ENCODE measurements around the gene MT2A. TPM values are rescaled to one million over a fixed set of nuclear protein-coding genes. Genes with fewer than 3 reads are reported as not detected.

MT2A gene
- total and polyA plus RNA-seq, 2 of the 4 experiments (the other 2 are of a cell fraction) = 25.5 to 621 TPM

GRCh38 chr16:56594292-56594619 lies 14.1 kb upstream of the MT2A start:
- Histone ChIP-seq H3K27me3 (ENCODE audit: control insufficient read depth, insufficient read depth, low read length) (peaks cover 24% of the 10 kb centered on the region), H3K9me3 (ENCODE audit: control insufficient read depth, insufficient read depth, low read length) (0 out of 2 replicates have a peak, but pooled peaks cover 3% of the 10 kb centered on the region), H2BK120ac (ENCODE audit: low read depth, low read length) (no peak overlapping the region), H4K8ac (ENCODE audit: low read depth in 2 of 2, low read length in 2 of 2) (no peak overlapping the region), H2BK20ac (ENCODE audit: low read depth, low read length) (no peak overlapping the region), H3K4me2 (ENCODE audit: low read depth, low read length) (no peak overlapping the region), H3K36me3 (ENCODE audit: control insufficient read depth, insufficient read depth, low read length) (no peaks in the 10 kb centered on the region), H3K9me1 (ENCODE audit: insufficient read depth, low read length) (no peaks in the 10 kb centered on the region), H3K4ac (ENCODE audit: low read depth, low read length) (no peak overlapping the region), H2AK5ac (ENCODE audit: low read depth, low read length) (no peak overlapping the region), H3K4me1 (ENCODE audit: control insufficient read depth, insufficient read depth, low read length) (peaks cover 2% of the 10 kb centered on the region; the same call in 1 of the 2 replicates), H3K79me1 (ENCODE audit: low read depth in 1 of 2, low read length in 2 of 2) (no peaks in the 10 kb centered on the region), H4K20me1 (ENCODE audit: insufficient read depth, low read length) (no peaks in the 10 kb centered on the region), H3K4me3 (ENCODE audit: insufficient read depth, low read depth, low read length) (no peak overlapping the region), H4K5ac (ENCODE audit: low read depth, low read length) (no peak overlapping the region), H3K56ac (ENCODE audit: extremely low read depth, insufficient read depth, low read length) (no peak overlapping the region), H2AFZ (replicated peaks; ENCODE audit: low read length, poor library complexity) (no peak overlapping the region), H2BK15ac (ENCODE audit: low read depth, low read length) (no peak overlapping the region), H2AK9ac (replicated peaks; ENCODE audit: low read depth, low read length, poor library complexity) (no peak overlapping the region), H3K14ac (replicated peaks; ENCODE audit: low read depth, low read length) (no peak overlapping the region), H3K18ac (ENCODE audit: low read depth, low read length) (no peak overlapping the region), H3K9ac (ENCODE audit: low read depth, low read length) (no peak overlapping the region), H4K91ac (ENCODE audit: insufficient read depth, low read depth, low read length) (no peak overlapping the region), H2BK5ac (ENCODE audit: low read depth, low read length, poor library complexity, severe bottlenecking) (no peak overlapping the region), H3K27ac (ENCODE audit: insufficient read depth, low read length) (no peak overlapping the region), H3K23ac (ENCODE audit: low read depth, low read length) (no peak overlapping the region)
- intact Hi-C loops (cut with micrococcal nuclease) = no loop called here
- BruUV-seq (replicated peaks) = no TSS peak
- ChIA-PET POLR2A (ENCODE audit: unreplicated experiment) (no interaction called here), CTCF (interaction anchor here (1.0 kb wide), 1 partner anchor 9 kb away, joined by 3 read pairs; no protein-coding TSS in a partner anchor)
- no CpG with 5 or more reads among the region's 5 CpGs for WGBS, 2 experiments (ENCODE audit: extremely low coverage in 2 of 2, insufficient read length in 1 of 2)
- DNase-seq (no peak), ATAC-seq (ENCODE audit: low read depth) (no peak)
- dilution Hi-C loops (cut with HindIII; ENCODE audit: low sequenced_read_pairs, unreplicated experiment) = no loop called here
- in situ Hi-C loops (cut with MboI; ENCODE audit: low sequenced_read_pairs) = no loop called here
- TF ChIP-seq MXI1 (IDR thresholded peaks at IDR 0.05; ENCODE audit: borderline replicate concordance, low read depth, low read length) (no peak), CTCF (conservative IDR thresholded peaks at IDR 0.05; ENCODE audit: low read depth, low read length) (no peak), POLR2A (IDR thresholded peaks at IDR 0.05; ENCODE audit: low read depth, low read length) (no peak), RFX5 (IDR thresholded peaks at IDR 0.05; ENCODE audit: low read depth, low read length) (no peak), BHLHE40 (IDR thresholded peaks at IDR 0.05; ENCODE audit: low read depth, low read length) (no peak), MAFK (IDR thresholded peaks at IDR 0.05; ENCODE audit: low read depth, low read length) (no peak), RCOR1 (IDR thresholded peaks at IDR 0.05; ENCODE audit: insufficient replicate concordance, low read length) (no peak), FOS (IDR thresholded peaks at IDR 0.05; ENCODE audit: low read depth, low read length) (no peak), NFE2L2 (IDR thresholded peaks at IDR 0.05; ENCODE audit: low read depth, low read length) (no peak), CEBPB (IDR thresholded peaks at IDR 0.05; ENCODE audit: low read depth, low read length) (no peak), SMC3 (IDR thresholded peaks at IDR 0.05; ENCODE audit: low read depth, low read length) (no peak), RAD21 (IDR thresholded peaks at IDR 0.05; ENCODE audit: low read length) (no peak), CHD1 (IDR thresholded peaks at IDR 0.05; ENCODE audit: low read depth, low read length) (no peak), ELK1 (IDR thresholded peaks at IDR 0.05; ENCODE audit: borderline replicate concordance, low read depth, low read length) (no peak), USF2 (IDR thresholded peaks at IDR 0.05; ENCODE audit: low read depth, low read length) (no peak), MAZ (IDR thresholded peaks at IDR 0.05; ENCODE audit: borderline replicate concordance, low read depth, low read length) (no peak)
